ENCODE measurements around the gene MAGI1.
"Not testable (repeated sequence)": the region's sequence is repeated elsewhere in the genome, so short reads cannot be mapped to it uniquely, and the experiment has no call there.

Gene MAGI1

DNA sequence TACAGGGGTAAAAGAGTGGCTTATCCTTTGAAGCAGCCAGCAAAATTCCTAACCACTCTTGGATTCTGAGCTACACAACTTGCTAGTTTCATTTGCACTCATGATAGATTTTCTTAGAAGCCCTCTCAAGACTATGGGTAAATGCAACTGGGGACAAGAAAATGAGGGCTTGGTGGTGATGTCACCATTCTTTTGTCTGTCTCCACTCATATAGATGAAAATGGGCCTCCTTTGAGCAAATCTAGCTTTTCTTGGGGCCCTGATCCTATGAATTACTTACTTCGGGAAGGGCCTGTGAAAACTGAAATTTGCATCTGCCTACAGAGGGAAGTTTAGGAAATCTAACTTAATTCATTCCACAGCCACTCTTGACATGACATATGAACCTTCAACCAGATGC is 486.3 kb downstream of the MAGI1 start:
- no peak overlapping the region for H3K4me3 ChIP-seq (ENCODE audit: low read depth, low read length)
- DNase-seq (ENCODE audit: low read depth) = no peak

DNA sequence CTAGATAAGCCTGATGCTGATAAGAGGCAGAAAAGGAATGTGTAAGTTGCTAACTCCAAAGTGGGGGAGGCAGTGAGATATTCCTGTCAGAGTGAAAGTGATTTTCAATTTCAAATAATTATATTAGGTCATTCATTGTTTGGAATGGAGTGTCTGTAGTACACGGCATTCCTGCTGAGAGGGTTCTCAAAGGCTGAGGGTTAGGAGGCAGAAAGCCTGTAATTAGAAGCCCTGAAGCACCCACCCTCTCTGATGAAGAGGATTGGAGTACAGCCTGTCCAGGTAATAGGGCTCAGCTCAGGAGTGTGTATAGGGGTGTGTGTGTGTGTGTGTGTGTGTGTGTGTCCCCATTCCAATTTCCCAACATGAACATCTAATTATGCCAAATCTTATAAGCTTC is 486.8 kb downstream of the MAGI1 start:
- no peak overlapping the region for H3K4me3 ChIP-seq (ENCODE audit: low read depth, low read length)

DNA sequence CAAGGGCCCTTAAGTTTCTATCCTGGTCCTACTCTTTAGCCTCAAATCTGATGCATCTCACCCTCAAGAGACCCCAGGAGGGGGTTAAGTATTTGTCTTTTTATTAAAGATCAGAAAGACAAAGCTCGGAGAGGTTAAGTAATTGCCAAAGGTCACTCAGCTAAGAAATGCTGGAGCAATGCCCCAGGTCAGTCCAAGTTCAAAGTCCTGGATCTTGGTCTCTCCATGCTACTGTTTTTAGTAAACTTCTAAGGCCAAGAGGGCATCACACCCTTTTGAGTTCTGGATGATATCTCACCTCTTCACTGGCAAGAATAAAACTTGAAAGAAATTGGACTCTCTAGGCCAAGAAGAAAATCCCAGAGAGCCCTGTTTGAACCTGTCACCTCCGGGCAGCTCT is 488.6 kb downstream of the MAGI1 start:
- no peak for DNase-seq (ENCODE audit: low read depth)
- no peak overlapping the region for H3K4me3 ChIP-seq (ENCODE audit: low read depth, low read length)

More for the DNA sequence above, 486.8 kb downstream of the MAGI1 start:
- no peak for DNase-seq (ENCODE audit: low read depth)

DNA sequence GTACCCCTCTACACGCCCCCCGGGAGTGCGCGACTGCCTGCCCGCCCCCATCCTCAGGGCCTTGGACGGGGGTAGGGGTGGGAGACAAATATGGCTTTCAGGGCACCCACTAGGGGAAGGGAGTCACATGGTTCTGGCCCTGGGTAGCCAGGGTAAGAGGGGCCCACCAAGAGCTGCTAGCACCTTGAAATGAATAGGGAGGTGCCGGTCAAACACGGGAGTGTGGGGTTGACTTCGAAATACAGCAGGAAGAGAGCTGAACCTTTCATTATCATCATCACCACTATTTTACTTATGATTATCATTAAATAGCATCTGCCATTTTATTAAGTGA is 489.1 kb downstream of the MAGI1 start:
- peak overlapping the region; percentile 53 for H3K4me3 ChIP-seq (ENCODE audit: low read depth, low read length)
- no peak for DNase-seq (ENCODE audit: low read depth)

DNA sequence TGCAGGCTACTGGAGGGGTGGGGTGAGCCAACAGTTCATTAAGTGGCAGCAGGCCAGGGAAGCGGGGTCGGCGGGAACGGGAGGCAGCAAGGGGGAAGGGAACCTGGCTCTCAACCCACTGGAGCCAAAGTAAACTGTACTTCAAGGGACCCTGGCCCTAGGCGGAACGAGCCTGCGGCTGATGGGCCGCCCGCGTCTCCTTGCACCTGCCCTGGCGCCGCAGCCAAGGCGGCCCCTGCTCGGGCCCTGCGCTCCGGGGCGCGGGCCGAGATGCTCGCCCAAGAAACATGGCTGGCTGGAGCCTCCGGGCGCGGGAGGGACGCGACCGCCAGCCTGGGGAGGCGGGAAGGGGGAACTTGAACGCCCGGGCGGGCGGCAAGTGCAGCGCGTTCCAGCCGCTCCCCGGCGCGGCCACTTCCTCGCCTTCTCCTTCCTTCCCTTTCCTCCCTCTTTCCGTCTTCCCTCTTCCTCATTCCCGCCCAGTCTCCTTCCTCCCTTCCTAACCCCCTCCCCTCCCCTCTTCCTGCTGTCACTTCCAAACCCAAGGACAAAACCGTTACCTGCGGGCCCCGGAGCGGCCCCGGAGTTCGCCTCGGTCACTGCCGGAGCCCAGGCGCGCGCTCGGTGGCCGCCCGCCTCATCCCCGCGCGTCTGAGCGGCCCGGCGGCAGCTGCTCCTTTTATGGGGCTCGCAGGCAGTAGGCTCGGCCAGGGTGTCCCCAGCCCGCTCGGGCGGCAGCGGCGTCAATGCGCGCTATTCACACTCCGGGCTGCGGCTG is 489.7 kb downstream of the MAGI1 start:
- no peak for DNase-seq (ENCODE audit: low read depth)
- peak overlapping the region; percentile 53 for H3K4me3 ChIP-seq (ENCODE audit: low read depth, low read length)

DNA sequence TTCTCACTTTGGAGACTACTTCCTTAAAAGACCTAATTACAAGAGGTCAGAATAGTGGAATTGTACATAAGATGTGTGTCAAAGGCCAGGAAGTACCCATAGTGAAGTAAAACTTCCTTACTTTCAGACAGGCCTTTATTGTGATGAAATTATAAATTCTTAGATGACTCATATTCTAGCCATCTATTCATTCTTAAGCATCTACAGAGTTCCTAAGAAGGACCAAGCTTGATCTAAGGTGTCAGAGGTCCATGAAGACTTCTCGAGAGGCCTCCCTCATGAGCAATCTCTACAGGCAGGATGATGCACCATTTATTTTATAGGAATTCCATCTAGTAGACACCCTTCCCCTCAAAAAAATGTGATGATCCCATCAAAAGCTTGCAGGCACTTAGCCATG is 493.3 kb downstream of the MAGI1 start:
- no peak for DNase-seq (ENCODE audit: low read depth)
- H3K4me3 ChIP-seq (ENCODE audit: low read depth, low read length) = no peak overlapping the region

DNA sequence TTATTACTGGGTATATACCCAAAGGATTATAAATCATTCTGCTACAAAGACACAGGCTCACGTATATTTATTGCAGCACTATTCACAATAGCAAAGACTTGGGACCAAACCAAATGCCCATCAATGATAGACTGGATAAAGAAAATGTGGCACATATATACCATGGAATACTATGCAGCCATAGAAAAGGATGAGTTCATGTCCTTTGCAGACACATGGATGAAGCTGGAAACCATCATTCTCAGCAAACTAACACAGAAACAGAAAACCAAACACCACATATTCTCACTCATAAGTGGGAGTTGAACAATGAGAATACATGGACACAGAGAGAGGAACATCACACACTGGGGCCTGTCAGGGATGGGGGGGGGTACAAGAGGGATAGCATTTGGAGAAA is 495.3 kb downstream of the MAGI1 start:
- not testable (repeated sequence) for DNase-seq (ENCODE audit: low read depth); H3K4me3 ChIP-seq (ENCODE audit: low read depth, low read length)

DNA sequence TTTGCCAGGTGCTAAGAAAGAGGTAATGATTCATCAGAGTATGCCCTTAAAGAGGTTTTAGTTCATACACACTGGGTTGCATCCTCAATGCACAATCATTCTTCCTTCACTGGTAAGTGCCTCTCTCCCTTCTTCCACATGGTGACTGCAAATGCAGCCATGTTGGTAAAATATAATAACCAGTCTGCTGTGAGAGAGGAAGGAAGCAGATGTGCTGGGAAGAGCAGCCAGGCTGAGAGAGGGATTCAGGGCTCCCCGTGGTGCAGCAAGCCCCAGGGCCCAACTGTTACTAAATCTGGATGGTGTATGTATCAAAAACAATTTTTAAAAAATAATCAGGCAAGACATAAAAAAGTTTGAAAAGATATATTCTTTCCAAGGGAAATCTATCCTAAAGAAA is 498.1 kb downstream of the MAGI1 start:
- no peak for DNase-seq (ENCODE audit: low read depth)
- no peak overlapping the region for H3K4me3 ChIP-seq (ENCODE audit: low read depth, low read length)

DNA sequence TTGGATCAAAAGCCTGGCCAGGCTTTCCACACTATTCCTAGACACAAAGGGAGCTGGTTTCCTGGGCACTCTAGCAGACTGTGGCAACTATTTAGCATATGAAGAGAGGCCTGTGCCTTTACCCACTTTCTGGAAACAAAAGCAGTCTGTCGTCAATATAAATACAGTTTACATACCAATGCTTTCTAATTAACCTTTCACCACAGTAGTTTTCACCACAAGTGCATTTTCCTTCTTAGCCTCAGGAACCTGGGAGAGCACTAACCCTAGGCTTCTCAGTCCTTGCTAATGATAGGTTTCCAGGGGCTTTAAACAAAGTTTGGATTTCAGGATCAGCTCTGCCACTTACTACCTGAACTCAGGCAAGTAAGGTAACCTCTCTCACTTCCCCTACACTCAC is 499.1 kb downstream of the MAGI1 start:
- no peak overlapping the region for H3K4me3 ChIP-seq (ENCODE audit: low read depth, low read length)
- no peak for DNase-seq (ENCODE audit: low read depth)

DNA sequence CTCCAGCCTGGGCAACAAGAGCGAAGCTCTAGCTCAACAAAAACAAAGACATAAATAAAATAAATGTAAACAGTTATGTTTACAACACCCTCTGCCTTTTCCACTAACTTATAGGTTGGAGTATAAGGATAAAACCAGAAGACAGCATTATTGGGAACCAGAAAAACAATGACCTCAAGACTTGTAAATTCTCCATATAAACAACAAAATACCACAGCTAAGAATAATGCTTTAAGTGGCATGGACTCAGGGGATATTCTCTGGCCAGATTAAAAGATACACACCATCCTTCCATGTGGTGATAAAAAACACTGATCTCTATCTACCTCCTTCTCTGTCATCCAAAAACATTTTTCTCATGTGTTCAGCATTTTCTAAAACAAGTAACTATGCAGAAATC is 500.6 kb downstream of the MAGI1 start:
- DNase-seq (ENCODE audit: low read depth) = no peak
- no peak overlapping the region for H3K4me3 ChIP-seq (ENCODE audit: low read depth, low read length)

DNA sequence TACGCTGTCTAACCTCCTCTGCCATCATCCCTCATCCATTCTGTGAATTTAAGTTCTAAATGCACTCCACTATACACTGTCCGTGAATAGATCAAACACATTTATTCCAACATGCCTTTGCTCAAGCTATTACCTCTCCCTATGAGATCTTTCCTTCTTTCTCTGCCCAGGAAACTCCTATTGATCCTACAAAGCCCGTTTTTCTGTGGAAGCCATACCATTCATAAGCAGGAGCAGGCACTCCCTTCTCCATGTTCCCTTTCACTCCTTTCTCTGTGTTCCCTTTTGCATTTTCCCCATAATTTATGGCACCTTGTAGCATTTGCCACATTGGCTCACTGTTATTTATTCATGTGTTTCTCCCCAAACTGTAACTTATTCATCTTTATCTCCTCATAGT is 501.6 kb downstream of the MAGI1 start:
- DNase-seq (ENCODE audit: low read depth) = no peak
- no peak overlapping the region for H3K4me3 ChIP-seq (ENCODE audit: low read depth, low read length)

DNA sequence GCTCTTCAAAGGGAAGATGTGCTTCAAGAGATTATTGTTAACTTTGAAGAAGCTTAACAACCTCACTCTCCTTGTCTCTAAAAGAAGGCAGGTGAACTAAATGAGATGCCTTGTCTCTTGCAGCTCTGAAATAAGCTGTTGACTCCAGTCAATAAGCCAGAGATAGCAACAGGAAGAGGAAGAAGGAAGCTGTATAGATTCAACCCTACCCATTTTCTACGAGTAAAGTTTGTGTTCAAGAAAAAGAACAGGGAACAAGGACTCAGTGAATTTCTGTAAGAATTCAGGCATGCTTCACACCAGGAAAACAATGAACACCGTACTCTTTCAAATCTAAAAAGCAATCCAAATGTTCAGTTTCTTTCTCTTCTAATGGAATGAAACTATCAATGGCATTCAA is 503.5 kb downstream of the MAGI1 start:
- H3K4me3 ChIP-seq (ENCODE audit: low read depth, low read length) = no peak overlapping the region
- no peak for DNase-seq (ENCODE audit: low read depth)

DNA sequence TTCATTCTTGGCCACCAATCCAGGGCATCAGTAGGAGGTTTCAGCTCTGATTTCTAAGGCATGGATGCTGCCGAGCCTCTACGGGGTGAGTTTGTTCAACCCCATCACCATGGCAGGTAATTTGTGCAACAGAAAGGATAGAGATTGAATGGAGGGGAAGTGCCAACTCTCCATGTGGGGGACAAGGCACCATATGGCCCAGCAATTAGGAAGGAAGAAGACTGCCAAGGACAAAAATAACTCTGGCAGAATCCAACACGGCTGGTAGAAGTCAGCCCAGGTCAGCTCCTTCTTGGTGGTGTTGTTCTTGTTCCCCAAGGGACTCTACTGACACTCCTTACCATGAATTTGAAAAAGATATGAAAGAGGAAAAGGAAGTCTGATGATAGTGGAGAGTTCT is 503.9 kb downstream of the MAGI1 start:
- H3K4me3 ChIP-seq (ENCODE audit: low read depth, low read length) = no peak overlapping the region
- DNase-seq (ENCODE audit: low read depth) = no peak

DNA sequence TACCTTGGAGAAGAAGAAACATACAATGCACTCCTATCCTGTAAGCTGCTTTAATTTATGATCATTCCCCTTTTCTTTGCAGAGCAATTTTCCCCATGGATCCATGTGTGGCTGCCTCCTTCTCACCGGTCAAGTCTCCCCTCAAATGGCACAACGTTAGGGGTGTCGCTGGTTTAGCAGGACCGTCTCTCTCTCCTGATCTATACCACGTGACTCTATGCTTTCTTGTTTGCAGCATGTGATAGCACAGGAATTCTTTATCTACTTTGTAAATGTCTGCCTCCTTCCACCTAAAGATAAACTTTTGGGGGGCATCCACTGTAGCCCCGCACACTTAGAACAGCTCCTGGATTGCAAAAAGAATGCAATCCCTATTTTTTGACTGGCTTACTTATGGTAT is 506.0 kb downstream of the MAGI1 start:
- H3K4me3 ChIP-seq (ENCODE audit: low read depth, low read length) = no peak overlapping the region
- no peak for DNase-seq (ENCODE audit: low read depth)

DNA sequence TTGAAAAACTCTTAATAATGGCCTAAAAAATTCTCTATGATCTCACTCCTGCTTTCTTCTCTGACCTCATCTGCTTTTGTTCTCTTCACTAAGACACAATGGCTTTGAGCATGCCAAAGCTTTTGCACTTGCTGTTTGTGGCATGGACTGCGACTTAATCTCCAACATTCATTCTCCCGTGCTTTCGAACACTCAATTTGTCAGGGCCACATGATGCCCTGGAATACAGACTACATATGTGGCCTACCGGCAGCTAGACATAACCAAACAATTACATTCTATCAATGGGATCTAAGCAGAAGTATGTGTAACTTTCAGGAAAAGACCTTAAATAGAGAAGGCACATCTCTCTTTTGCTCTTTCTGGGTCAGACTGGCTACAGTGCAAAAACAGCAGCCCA is 506.5 kb downstream of the MAGI1 start:
- no peak overlapping the region for H3K4me3 ChIP-seq (ENCODE audit: low read depth, low read length)
- no peak for DNase-seq (ENCODE audit: low read depth)

DNA sequence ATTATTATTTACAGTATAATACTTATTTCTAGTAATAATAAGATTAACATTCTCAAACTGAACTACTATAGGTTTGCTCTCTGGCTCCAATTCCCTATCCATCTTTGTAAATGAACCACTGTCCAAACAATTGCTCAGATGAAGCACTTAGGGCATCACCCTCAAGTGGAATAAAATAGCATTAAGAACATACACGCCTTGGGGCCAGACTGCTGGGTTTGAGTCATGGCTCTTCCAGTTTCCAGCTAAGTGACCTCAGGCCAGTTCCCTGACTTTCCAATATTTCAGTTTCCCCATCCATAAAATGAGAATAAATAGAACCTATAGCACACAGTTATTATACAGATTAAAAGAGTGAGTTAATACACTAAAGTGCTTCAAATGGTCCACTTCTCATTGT is 507.2 kb downstream of the MAGI1 start:
- no peak overlapping the region for H3K4me3 ChIP-seq (ENCODE audit: low read depth, low read length)
- DNase-seq (ENCODE audit: low read depth) = no peak

DNA sequence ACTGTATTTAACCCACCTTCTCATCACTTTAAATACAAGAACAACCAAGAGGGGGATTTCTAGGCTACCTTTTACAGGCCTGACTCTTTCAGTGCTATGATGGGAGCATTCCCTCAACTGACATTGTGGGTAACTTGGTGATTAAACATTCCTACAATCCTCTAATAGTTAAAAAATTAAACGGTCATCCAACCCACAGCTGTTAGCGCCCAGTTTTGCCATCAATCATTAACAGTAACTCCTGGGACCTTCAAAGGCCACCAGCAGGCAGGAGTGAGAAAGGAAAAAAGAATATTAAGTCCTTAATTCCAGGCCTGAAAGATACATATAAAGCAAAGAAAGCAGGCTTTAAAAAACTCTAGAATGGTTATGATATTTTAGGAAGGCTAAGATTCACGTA is 512.1 kb downstream of the MAGI1 start:
- no peak for DNase-seq (ENCODE audit: low read depth)
- no peak overlapping the region for H3K4me3 ChIP-seq (ENCODE audit: low read depth, low read length)

DNA sequence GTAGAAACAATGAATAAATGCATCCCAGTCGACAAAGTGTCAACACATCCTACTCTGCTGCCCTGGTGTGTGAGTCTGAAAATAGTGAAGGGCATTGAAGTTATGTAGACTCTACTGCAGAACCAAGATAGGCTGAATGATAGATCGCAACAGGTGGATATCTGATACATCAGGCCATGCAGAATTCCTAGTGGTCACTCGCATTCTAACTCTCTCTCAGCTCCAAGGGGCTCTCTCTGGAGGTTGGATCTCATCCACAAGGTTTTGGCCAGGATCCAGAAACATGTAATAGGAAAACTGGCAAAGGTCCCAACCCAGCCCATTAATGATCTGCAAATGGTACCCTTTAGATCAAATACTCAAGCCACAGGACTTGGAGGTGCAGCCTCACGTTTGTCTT is 514.1 kb downstream of the MAGI1 start:
- no peak for DNase-seq (ENCODE audit: low read depth)
- H3K4me3 ChIP-seq (ENCODE audit: low read depth, low read length) = no peak overlapping the region

DNA sequence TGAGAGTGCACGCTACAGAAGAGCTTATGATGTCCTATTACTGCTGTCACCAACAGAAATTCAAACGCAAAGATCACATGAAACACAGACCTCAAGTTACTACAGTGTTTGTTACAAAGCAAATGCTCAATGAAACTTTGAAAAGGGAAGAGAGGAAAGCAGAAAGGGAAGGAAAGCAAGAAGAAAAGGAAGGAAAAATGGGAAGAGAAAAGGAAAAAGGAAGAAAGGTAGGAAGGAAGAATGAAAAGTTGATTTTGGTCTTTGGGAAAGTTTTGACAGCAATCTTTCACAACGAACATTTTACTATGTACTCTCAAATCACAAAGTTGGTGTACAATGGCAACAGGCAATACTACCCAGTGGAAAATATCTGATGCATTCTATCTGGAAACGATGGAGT is 514.8 kb downstream of the MAGI1 start:
- no peak overlapping the region for H3K4me3 ChIP-seq (ENCODE audit: low read depth, low read length)
- DNase-seq (ENCODE audit: low read depth) = no peak

DNA sequence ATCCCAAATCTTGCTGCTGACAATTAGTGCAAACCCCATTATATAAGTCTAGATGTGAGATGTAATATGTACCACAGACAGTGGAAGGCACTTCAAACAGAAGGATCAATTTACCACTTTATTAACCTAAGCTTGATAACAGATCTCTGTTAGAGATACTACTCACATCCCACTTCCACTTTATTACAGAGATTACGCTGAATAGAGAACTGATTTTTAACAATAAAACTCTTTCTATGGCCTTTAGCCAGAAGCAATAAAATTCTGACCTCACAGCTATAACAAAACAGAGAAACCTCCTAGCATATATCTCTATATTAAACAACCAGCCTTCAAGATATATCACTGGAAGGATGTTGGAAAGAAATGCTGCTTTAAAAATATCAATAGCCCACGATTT is 517.7 kb downstream of the MAGI1 start:
- DNase-seq (ENCODE audit: low read depth) = no peak
- no peak overlapping the region for H3K4me3 ChIP-seq (ENCODE audit: low read depth, low read length)

DNA sequence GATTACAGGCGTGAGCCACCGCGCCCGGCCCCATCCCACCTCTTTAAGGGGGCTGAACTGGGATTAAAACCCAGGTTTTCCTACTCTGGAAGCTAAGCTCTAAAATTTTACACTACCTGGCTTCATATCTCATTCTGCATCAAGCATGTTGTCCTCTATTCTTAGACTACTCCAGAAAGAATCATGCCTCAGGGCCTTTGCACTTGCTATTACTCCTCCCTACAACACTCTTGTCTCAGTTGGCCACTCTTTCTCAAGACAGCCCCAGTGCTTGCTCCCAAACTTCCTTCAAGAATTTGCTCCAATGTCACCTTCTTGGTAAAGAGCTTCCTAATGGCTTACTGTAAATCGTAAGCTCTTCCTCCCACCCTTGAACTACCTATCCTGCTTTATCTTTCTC is 521.7 kb downstream of the MAGI1 start:
- H3K4me3 ChIP-seq (ENCODE audit: low read depth, low read length) = no peak overlapping the region
- DNase-seq (ENCODE audit: low read depth) = no peak

DNA sequence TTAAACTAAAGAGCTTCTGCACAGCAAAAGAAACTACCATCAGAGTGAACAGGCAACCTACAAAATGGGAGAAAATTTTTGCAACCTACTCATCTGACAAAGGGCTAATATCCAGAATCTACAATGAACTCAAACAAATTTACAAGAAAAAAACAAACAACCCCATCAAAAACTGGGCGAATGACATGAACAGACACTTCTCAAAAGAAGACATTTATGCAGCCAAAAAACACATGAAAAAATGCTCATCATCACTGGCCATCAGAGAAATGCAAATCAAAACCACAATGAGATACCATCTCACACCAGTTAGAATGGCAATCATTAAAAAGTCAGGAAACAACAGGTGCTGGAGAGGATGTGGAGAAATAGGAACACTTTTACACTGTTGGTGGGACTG is 524.4 kb downstream of the MAGI1 start:
- not testable (repeated sequence) for H3K4me3 ChIP-seq (ENCODE audit: low read depth, low read length); DNase-seq (ENCODE audit: low read depth)
